ENCODE results near the gene PARD3B.

DNA sequence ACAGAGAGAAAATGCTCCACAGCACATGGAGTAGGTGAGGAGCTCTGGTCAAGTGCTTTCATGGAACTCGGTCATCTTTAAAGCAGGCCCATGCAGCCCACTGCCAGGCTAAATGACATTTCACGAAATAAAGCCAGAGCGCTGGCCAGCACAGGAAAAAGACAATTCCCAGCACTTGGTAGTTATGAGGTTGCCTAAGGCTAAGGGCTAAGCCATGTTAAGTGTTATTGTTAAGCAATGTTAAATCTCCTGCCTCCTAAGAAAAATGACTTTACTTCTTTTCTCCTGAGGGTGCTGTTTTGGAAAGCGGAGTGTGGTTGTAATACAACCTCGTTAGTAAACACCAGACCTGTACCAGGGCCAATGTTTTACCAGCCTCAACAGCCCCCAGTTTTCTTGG, 1011.1 kb downstream of the PARD3B start:
- TF ChIP-seq GATA3 (IDR thresholded peaks at IDR 0.05; ENCODE audit: low read depth, low read length) (no peak), GATA2 (IDR thresholded peaks at IDR 0.05; ENCODE audit: low read depth, low read length) (no peak)

All from SH-SY5Y (cell line).